Measurements from ENCODE around the gene KLF5.
A peak's percentile ranks its signal among the peaks of the same experiment; 100 is the strongest.
"Not testable (repeated sequence)": the region's sequence is repeated elsewhere in the genome, so short reads cannot be mapped to it uniquely, and the experiment has no call there.

KLF5 gene

DNA sequence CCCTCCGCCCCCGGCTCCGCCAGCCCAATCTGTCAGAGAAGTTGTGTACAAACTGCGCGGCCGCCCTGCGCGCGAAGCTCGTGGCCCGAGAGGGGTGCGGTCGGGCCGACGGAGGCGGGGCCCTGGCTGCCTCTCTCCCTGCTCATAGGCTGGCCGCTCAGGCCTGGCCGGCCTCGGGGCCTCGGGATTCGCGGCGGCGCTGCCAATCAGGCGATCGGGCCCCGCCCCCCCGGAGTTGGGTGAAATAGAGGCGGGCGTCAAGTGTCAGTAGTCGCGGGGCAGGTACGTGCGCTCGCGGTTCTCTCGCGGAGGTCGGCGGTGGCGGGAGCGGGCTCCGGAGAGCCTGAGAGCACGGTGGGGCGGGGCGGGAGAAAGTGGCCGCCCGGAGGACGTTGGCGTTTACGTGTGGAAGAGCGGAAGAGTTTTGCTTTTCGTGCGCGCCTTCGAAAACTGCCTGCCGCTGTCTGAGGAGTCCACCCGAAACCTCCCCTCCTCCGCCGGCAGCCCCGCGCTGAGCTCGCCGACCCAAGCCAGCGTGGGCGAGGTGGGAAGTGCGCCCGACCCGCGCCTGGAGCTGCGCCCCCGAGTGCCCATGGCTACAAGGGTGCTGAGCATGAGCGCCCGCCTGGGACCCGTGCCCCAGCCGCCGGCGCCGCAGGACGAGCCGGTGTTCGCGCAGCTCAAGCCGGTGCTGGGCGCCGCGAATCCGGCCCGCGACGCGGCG, at the start of gene KLF5:
Gene KLF5, plus strand, starts transcription at position 270 of the 724 bp plus-strand sequence. Its CDS starts 323 bp downstream, at position 593.
- peak; percentile 82 to 85 (median 83) for DNase-seq

DNA sequence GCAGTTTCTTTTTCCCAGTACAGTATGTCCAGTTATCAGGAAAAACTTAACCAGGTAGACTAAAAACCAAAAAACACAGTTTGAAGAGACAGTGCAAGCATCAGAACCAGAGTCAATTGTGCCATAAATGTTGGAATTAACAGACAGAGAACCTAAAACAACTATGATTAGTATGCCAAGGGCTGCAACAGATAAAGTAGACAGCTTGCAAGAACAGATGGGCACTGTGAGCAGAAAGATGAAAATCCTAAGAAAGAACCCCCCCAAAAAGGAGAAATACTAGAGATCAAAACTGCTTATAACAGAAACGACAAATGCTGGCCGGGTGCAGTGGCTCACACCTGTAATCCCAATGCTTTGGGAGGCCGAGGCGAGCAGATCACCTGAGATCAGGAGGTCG, 47.1 kb upstream of the KLF5 start:
- DNase-seq, result no peak

GRCh38 chr13:73015805-73016204, 43.0 kb upstream of the KLF5 start:
- no peak for DNase-seq

GRCh38 chr13:73018336-73018735, 40.5 kb upstream of the KLF5 start:
- no peak for DNase-seq

DNA sequence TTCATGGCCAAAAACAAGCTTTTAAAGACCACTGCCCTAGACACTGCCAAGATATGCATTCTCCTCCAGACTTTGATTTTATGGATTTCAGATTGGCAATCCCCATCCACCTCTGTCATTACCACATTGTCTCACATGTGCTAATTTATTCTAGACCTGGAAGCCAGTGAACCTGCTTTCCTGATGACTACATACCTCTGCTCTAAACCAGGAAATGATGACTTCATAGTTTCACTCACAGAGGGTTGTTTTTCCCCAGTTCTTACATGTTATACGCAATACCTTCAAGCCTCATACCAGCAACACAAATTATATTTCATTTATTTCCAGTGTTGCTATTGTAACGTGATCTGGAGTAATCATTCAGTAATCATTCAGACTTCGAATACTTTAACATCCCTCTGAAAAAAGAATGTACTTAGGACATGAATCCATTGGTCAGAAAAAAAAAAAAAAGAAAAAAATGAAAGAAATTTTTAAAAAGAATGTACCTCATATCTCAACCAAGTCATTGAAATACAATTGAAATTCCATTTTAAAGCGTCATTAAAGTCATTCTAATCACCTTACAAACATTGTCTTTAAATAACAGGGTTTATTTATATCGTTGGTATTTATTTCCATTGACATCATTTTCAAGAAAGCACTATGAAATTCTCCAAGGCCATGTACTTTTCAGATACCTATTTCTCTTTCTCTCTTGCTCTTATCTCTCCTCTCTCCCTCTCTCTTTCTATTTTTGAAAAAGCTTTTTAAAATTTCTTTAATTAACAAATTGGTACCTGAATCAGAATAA, 33.4 kb upstream of the KLF5 start:
- no peak for DNase-seq

GRCh38 chr13:73034901-73035300, 23.9 kb upstream of the KLF5 start:
- no peak for DNase-seq

- DNase-seq, result no peak
Observed at GRCh38 chr13:73035660-73036059, 23.1 kb upstream of the KLF5 start.

DNA sequence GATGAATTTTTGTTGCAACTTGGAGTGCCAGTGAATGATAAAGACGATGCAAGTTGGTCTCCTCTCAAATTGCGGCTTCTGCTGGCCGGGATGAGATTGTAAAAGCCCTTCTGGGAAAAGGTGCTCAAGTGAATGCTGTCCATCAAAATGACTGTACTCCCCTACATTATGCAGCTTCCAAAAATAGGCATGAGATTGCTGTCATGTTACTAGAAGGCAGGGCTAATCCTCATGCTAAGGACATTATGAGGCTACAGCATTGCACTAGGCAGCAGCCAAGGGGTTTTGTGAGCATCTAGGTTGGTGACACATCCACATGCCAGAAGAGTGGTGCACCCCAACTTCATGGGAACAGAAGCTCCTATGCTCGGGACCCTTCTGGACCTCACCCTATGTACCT, 22.2 kb upstream of the KLF5 start:
- no peak for DNase-seq

- DNase-seq, result no peak
Observed at GRCh38 chr13:73038064-73038463, 20.7 kb upstream of the KLF5 start.

- DNase-seq, result no peak
Observed at GRCh38 chr13:73039201-73040108, 19.4 kb upstream of the KLF5 start.

DNA sequence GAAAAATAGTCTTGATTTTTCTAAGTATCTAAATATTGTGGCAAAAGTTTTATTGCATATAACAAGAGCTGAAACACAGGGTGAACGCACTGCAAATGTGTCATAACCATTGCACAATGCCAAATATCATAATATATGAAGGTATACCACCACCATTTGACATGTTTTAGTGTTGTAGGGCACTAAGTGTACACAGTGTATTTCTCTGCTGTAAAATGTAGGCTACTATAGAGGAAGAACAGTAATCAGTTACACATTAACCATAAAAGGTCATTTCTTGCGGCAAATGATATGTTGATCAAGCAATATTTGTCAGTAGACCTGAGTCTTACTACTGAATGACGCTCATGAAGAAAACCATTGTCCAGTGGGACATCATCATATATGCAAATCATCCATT, 18.3 kb upstream of the KLF5 start:
- no peak for DNase-seq

DNA sequence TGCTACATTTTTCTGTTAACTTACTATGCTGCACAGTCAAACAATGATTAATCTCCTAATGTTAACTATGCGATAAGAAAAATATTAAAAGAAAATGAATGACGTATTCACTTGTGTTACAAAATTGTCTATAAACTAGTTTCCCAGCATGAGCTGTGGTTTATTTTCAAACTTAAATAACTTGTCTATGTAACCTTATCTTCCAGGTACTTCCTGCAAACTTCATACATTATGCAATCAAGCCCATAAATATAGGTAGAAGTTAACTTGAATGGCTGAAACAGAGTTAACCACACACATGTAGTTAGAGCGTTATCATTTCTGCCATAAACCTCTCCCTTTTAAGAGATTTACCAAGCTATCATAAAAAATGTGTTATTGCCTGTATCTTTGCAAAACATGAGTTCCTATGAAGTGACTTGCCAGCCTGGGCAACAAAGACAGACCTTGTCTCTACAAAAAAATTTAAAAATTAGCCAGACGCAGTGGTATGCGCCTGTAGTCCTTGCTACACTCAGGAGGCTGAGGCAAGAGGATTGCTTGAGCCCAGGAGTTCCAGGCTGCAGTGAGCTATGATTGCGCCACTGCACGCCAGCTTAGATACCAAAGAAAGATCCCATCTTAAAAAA, 17.7 kb upstream of the KLF5 start:
- DNase-seq, result no peak

DNA sequence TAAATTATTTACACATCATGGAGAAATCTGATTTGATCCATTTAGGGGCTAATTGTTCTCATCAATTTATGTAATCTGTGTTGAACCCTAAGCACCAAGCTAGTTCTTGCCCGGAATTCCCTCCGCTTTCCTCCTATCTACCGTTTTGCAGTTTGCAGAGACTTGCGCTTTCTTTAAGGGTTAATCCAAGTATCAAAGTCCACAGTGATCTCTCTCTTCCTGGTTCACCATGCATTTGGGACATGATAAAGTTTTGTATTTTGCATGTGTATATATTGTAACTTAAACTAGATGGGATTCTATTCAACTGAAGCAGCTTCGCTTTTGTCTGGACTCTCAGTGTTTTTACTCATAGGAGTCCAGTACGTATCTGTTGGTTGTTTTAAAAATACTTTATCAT, 13.8 kb upstream of the KLF5 start:
- DNase-seq, result no peak

GRCh38 chr13:73048615-73049014, 10.2 kb upstream of the KLF5 start:
- not testable (repeated sequence) for DNase-seq

GRCh38 chr13:73054712-73055111, 4.1 kb upstream of the KLF5 start:
- DNase-seq, result no peak

GRCh38 chr13:73055813-73056564, 2.8 kb upstream of the KLF5 start:
- DNase-seq, result no peak

DNA sequence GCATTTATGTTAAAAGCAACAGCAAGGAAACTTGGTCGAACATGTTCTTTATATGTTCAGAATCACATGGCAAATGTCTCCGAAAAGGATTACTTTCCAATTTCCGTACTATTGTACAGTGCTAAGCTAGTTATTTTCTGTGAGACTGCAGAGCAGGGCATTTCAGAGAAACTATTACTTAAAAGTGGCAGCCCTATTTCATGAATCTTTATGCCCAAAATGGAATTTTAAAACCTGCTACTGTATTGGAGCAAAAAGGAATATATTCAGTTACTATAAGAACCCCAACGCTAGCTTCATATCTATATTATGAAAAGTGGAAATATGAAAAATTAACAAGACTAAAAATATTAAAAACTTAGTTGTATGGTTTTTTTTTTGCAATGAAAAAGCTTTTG, 2.2 kb upstream of the KLF5 start:
- no peak for DNase-seq

- DNase-seq, result no peak
Observed at GRCh38 chr13:73057284-73058063, 1.3 kb upstream of the KLF5 start.

- DNase-seq, result no peak
Observed at GRCh38 chr13:73058064-73058313, 816 bp upstream of the KLF5 start.

DNA sequence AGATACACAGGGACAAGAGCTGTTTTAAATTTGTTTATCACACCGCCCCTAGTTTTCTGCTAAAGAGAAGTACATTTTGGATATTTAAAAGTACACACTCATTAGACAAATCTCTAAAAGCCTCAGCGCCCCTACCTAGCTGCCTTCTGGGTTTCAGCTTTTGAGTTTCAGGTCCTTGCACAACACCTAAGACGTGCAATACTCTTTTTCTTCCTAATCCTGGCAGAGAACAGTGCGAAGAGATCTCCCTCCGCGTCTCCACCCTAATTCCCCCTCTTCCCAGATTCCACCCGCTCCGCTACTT, 421 bp upstream of the KLF5 start:
- no peak for DNase-seq

GRCh38 chr13:73059460-73060250, 850 bp downstream of the KLF5 start:
- DNase-seq, result peak in 3 of 4 experiments; percentile 3 to 21 (median 3)
